HCT116 (cell line): ENCODE results near the gene FASN. TPM values are rescaled to one million over a fixed set of nuclear protein-coding genes. Genes with fewer than 3 reads are reported as not detected.

ENCODE experiments used
- ATAC-seq: fragments of 200-7000 bp; cut with Tn5 transposase; 2 replicates; pipeline ENCODE4 v1.9.1; 2020; ENCODE audit warnings: mild to moderate bottlenecking, moderate library complexity
- BruUV-seq: library from RNA; stranded (reverse); fragments of 400-500 nt; replicated peaks from 2 replicates; lab custom pipeline; 2021; lab: Mats Ljungman, UMichigan
- CTCF ChIA-PET: fragments of 300-600 bp; sonication (Branson Sonifier 250); formaldehyde crosslinking; loops from one replicate; lab custom pipeline; 2021; ENCODE audit warnings: antibody characterized with exemption; lab: Charles Lee
- POLR2A ChIA-PET: fragments of 300-600, 350-600 bp; sonication (Branson Sonifier 250); formaldehyde crosslinking; loops from one replicate; lab custom pipeline; 2021; ENCODE audit warnings: antibody characterized with exemption; lab: Charles Lee
- RAD21 ChIA-PET, 2 experiments: fragments of 300-600 bp; sonication (Branson Sonifier 250); formaldehyde crosslinking; loops; one replicate each; lab custom pipeline; 2023; ENCODE audit warnings: low total read pairs in 2 of 2; ENCODE audit not compliant: uncharacterized antibody in 2 of 2, unreplicated experiment in 2 of 2, low non-redundant PET in 1 of 2; lab: Charles Lee
- DNase-seq: peaks from one replicate; pipeline ENCODE4 v3.0.0-alpha.2; 2010; ENCODE audit warnings: low read depth, low spot score
- H2AFZ ChIP-seq: fragments of 200-600 bp; shearing (Covaris generic), sonication (generic); 2 replicates; pipeline ENCODE4 v1.6.1; 2017; ENCODE audit warnings: low read depth, mixed run types, mixed read lengths, antibody characterized with exemption, low read length; ENCODE audit not compliant: poor library complexity, severe bottlenecking
- H3K27ac ChIP-seq: 2 replicates; pipeline ENCODE4 v1.5.1; 2012; ENCODE audit warnings: low read depth, low read length
- H3K27me3 ChIP-seq: fragments of 200-600 bp; sonication (generic); 2 replicates; pipeline ENCODE4 v1.6.1; 2016; ENCODE audit warnings: mixed run types, low read length, mixed read lengths; ENCODE audit not compliant: insufficient read depth
- H3K36me3 ChIP-seq, 2 experiments: fragments of 200-500 bp in 1 of 2; fragments of 200-600 bp in 1 of 2; sonication (Bioruptor generic) in 1 of 2; sonication (generic) in 1 of 2; 2 replicates each; pipeline versions ENCODE4 v1.5.1 to v1.6.1; 2014 to 2016; ENCODE audit warnings: low read length in 2 of 2, inconsistent platforms in 1 of 2, mixed read lengths in 1 of 2, mixed run types in 1 of 2; ENCODE audit not compliant: insufficient read depth in 2 of 2, control insufficient read depth in 1 of 2
- H3K4me1 ChIP-seq, 2 experiments: fragments of 200-600 bp in 1 of 2; sonication (generic) in 1 of 2; 2 replicates each; pipeline versions ENCODE4 v1.5.1 to v1.6.1; 2012 to 2017; ENCODE audit warnings: low read length in 2 of 2, inconsistent platforms in 1 of 2, mild to moderate bottlenecking in 1 of 2, mixed read lengths in 1 of 2, mixed run types in 1 of 2, moderate library complexity in 1 of 2; ENCODE audit not compliant: insufficient read depth in 2 of 2, control insufficient read depth in 1 of 2
- H3K4me2 ChIP-seq: fragments of 200-600 bp; sonication (generic); 2 replicates; pipeline ENCODE4 v1.6.1; 2017; ENCODE audit warnings: mixed run types, low read length, mixed read lengths
- H3K4me3 ChIP-seq, 2 experiments: fragments of 200-600 bp in 1 of 2; sonication (generic) in 1 of 2; replicated peaks in 1 of 2; 2 replicates each; pipeline ENCODE4 v1.5.1; 2011 to 2016; ENCODE audit warnings: low read length in 2 of 2, control low read depth in 1 of 2, low read depth in 1 of 2, mild to moderate bottlenecking in 1 of 2, mixed read lengths in 1 of 2, mixed run types in 1 of 2
- H3K79me2 ChIP-seq: fragments of 200-600 bp; sonication (generic); 2 replicates; pipeline ENCODE4 v1.6.1; 2017; ENCODE audit warnings: mild to moderate bottlenecking, mixed run types, low read length, moderate library complexity, mixed read lengths; ENCODE audit not compliant: insufficient read depth
- H3K9ac ChIP-seq: fragments of 200-600 bp; sonication (generic); 2 replicates; pipeline ENCODE4 v1.6.1; 2016; ENCODE audit warnings: low read length, mixed read lengths
- H3K9me2 ChIP-seq: fragments of 200-600 bp; sonication (generic), shearing (Covaris generic); 2 replicates; pipeline ENCODE4 v1.6.1; 2017; ENCODE audit warnings: mixed run types, mild to moderate bottlenecking, moderate library complexity; ENCODE audit not compliant: insufficient read depth
- H3K9me3 ChIP-seq, 2 experiments: fragments of 200-500 bp in 1 of 2; fragments of 200-600 bp in 1 of 2; sonication (Bioruptor generic) in 1 of 2; sonication (generic) in 1 of 2; 2 replicates each; pipeline ENCODE4 v1.6.1; 2014 to 2017; ENCODE audit warnings: low read length in 2 of 2, mixed read lengths in 2 of 2, inconsistent platforms in 1 of 2, low read depth in 1 of 2, mild to moderate bottlenecking in 1 of 2, mixed run types in 1 of 2, moderate library complexity in 1 of 2; ENCODE audit not compliant: control insufficient read depth in 1 of 2, insufficient read depth in 1 of 2
- H4K20me1 ChIP-seq: fragments of 200-600 bp; sonication (generic), shearing (Covaris generic); 2 replicates; pipeline ENCODE4 v1.6.1; 2017; ENCODE audit warnings: mixed run types, mild to moderate bottlenecking, moderate library complexity; ENCODE audit not compliant: insufficient read depth
- EGR1 ChIP-seq: IDR thresholded peaks from 2 replicates; pipeline ENCODE4 v1.6.1; 2012; ENCODE audit warnings: low read depth
- POLR2A ChIP-seq: IDR thresholded peaks from 2 replicates; pipeline ENCODE4 v1.7.0; 2011; ENCODE audit warnings: borderline replicate concordance; ENCODE audit not compliant: insufficient read depth, insufficient read length; ENCODE audit errors: extremely low read depth
- SIN3A ChIP-seq: IDR thresholded peaks from 2 replicates; pipeline ENCODE4 v1.6.1; 2012; ENCODE audit warnings: low read depth
- SRF ChIP-seq: IDR thresholded peaks from 2 replicates; pipeline ENCODE4 v1.6.1; 2012; ENCODE audit warnings: low read depth
- TCF7L2 ChIP-seq: IDR thresholded peaks from 2 replicates; pipeline ENCODE4 v1.7.0; 2011; ENCODE audit warnings: borderline replicate concordance, inconsistent platforms; ENCODE audit not compliant: insufficient read depth, insufficient read length; ENCODE audit errors: extremely low read depth
- YY1 ChIP-seq: IDR thresholded peaks from 2 replicates; pipeline ENCODE4 v1.6.1; 2011; ENCODE audit warnings: low read length, low read depth, moderate library complexity, mild to moderate bottlenecking; ENCODE audit not compliant: insufficient replicate concordance; ENCODE audit errors: extremely low read depth
- ZBTB33 ChIP-seq: IDR thresholded peaks from 2 replicates; pipeline ENCODE4 v1.6.1; 2011; ENCODE audit warnings: mild to moderate bottlenecking, low read length, moderate library complexity; ENCODE audit not compliant: insufficient replicate concordance; ENCODE audit errors: extremely low read depth
- ZNF274 ChIP-seq: fragments of 200-500 bp; sonication (Bioruptor generic); IDR thresholded peaks from 2 replicates; pipeline ENCODE4 v1.6.1; 2014; ENCODE audit warnings: mild to moderate bottlenecking, low read depth, low read length, inconsistent platforms
- intact Hi-C: fragments of 100-400 bp; cut with micrococcal nuclease; formaldehyde crosslinking; loops from 2 replicates; pipeline ENCODE4 v1.10.0; 2022
- total RNA-seq: library from RNA; stranded (reverse); gene quantifications from one replicate; pipeline ENCODE4 v1.2.1, GENCODE V29; 2021; ENCODE audit not compliant: unreplicated experiment
- TF ChIP-seq, protein P1 (sequence below): IDR thresholded peaks from 2 replicates; pipeline ENCODE4 v1.6.1; 2012; ENCODE audit warnings: low read depth

Gene FASN
- total RNA-seq, 1 experiment from 2014 or later, result 754 TPM

GRCh38 chr17:82056729-82057621 lies 41.1 kb downstream of the FASN start:
- DNase-seq (no peak), ATAC-seq (peak; percentile 23; the same call in 1 of the 2 replicates)
- intact Hi-C loops, result no loop called here
- H3K4me3 ChIP-seq, result no peak overlapping the region
- H4K20me1 ChIP-seq, result no peaks in the 10 kb centered on the region; the same call in 1 of the 2 replicates
- H3K79me2 ChIP-seq, result peaks cover 27% of the 10 kb centered on the region
- H3K27me3 ChIP-seq, result no peaks in the 10 kb centered on the region
- ChIA-PET RAD21 (no interaction called here), POLR2A (no interaction called here), CTCF (interaction anchor here (0.9 kb wide), 1 partner anchor 19 kb away, joined by 3 read pairs; the partner anchor contains the start of gene DCXR)
- H3K27ac ChIP-seq, result peak overlapping the region; percentile 28; the same call in 1 of the 2 replicates
- TF ChIP-seq YY1 (no peak), ZNF274 (no peak), POLR2A (no peak), SIN3A (no peak), ZBTB33 (no peak), TCF7L2 (no peak), SRF (no peak), EGR1 (no peak)
- TF ChIP-seq, protein P1, sequence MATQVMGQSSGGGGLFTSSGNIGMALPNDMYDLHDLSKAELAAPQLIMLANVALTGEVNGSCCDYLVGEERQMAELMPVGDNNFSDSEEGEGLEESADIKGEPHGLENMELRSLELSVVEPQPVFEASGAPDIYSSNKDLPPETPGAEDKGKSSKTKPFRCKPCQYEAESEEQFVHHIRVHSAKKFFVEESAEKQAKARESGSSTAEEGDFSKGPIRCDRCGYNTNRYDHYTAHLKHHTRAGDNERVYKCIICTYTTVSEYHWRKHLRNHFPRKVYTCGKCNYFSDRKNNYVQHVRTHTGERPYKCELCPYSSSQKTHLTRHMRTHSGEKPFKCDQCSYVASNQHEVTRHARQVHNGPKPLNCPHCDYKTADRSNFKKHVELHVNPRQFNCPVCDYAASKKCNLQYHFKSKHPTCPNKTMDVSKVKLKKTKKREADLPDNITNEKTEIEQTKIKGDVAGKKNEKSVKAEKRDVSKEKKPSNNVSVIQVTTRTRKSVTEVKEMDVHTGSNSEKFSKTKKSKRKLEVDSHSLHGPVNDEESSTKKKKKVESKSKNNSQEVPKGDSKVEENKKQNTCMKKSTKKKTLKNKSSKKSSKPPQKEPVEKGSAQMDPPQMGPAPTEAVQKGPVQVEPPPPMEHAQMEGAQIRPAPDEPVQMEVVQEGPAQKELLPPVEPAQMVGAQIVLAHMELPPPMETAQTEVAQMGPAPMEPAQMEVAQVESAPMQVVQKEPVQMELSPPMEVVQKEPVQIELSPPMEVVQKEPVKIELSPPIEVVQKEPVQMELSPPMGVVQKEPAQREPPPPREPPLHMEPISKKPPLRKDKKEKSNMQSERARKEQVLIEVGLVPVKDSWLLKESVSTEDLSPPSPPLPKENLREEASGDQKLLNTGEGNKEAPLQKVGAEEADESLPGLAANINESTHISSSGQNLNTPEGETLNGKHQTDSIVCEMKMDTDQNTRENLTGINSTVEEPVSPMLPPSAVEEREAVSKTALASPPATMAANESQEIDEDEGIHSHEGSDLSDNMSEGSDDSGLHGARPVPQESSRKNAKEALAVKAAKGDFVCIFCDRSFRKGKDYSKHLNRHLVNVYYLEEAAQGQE, result no peak
- H3K4me2 ChIP-seq, result no peak overlapping the region
- peaks cover 18 to 66% of the 10 kb centered on the region in 2 experiments for H3K36me3 ChIP-seq
- H3K9ac ChIP-seq, result no peak overlapping the region
- H3K9me2 ChIP-seq, result no peaks in the 10 kb centered on the region
- no peak overlapping the region for H2AFZ ChIP-seq
- no peaks in the 10 kb centered on the region for H3K9me3 ChIP-seq
- peaks cover 7 to 24% of the 10 kb centered on the region in 2 experiments; a peak in 3 of 4 replicates for H3K4me1 ChIP-seq
- TSS peak; percentile 34 for BruUV-seq
